Measurements from ENCODE around the gene ASPM.

GRCh38 chr1:197036861-197037260 lies 109.6 kb downstream of the ASPM start:
- no peak for TF ChIP-seq CTCF (IDR thresholded peaks at IDR 0.05)
- no peak for TF ChIP-seq REST (IDR thresholded peaks at IDR 0.05)
- TF ChIP-seq RAD21 (conservative IDR thresholded peaks at IDR 0.05 in 1 of 2, IDR thresholded peaks at IDR 0.05 in 1 of 2): no peak
- no peak for TF ChIP-seq HOXB13 (CRISPR knock-in tag; IDR thresholded peaks at IDR 0.05; ENCODE audit: low read depth)
- TF ChIP-seq MAFK (IDR thresholded peaks at IDR 0.05; ENCODE audit: partially characterized antibody): no peak
- TF ChIP-seq BHLHE40 (IDR thresholded peaks at IDR 0.05; ENCODE audit: low read depth, low read length): no peak
- TF ChIP-seq MYC (IDR thresholded peaks at IDR 0.05; ENCODE audit: borderline replicate concordance, low read length): no peak
- no peak for TF ChIP-seq ESRRA (IDR thresholded peaks at IDR 0.05; ENCODE audit: borderline replicate concordance, low read length)
- TF ChIP-seq ZNF302 (CRISPR knock-in tag; IDR thresholded peaks at IDR 0.05): no peak
